OCI-M2 (cell line): Measurements from ENCODE around the gene VPS50.
"Not testable (repeated sequence)": the region's sequence is repeated elsewhere in the genome, so short reads cannot be mapped to it uniquely, and the experiment has no call there.

ENCODE experiments used
- DNase-seq: peaks from one replicate; lab custom pipeline; 2025; ENCODE audit not compliant: unreplicated experiment; lab: John Stamatoyannopoulos, UW

VPS50 gene

GRCh38 chr7:93239824-93240223 is 7.7 kb downstream of the VPS50 start:
- no peak for DNase-seq

- no peak for DNase-seq
Measured at GRCh38 chr7:93242106-93242505, 9.9 kb downstream of the VPS50 start.

- DNase-seq: no peak
Measured at GRCh38 chr7:93245525-93246432, 13.6 kb downstream of the VPS50 start.

GRCh38 chr7:93249491-93250148 is 17.5 kb downstream of the VPS50 start:
- no peak for DNase-seq

GRCh38 chr7:93258661-93259060 is 26.5 kb downstream of the VPS50 start:
- no peak for DNase-seq

GRCh38 chr7:93262535-93262934 is 30.4 kb downstream of the VPS50 start:
- DNase-seq: no peak

GRCh38 chr7:93265220-93265619 is 33.1 kb downstream of the VPS50 start:
- DNase-seq: no peak

- DNase-seq: no peak
Measured at GRCh38 chr7:93279541-93279940, 47.4 kb downstream of the VPS50 start.

GRCh38 chr7:93284908-93285307 is 52.7 kb downstream of the VPS50 start:
- DNase-seq: no peak

- no peak for DNase-seq
Measured at GRCh38 chr7:93293229-93293628, 61.1 kb downstream of the VPS50 start.

GRCh38 chr7:93298206-93298605 is 66.0 kb downstream of the VPS50 start:
- DNase-seq: no peak

GRCh38 chr7:93298671-93299070 is 66.5 kb downstream of the VPS50 start:
- no peak for DNase-seq

GRCh38 chr7:93301736-93302135 is 69.6 kb downstream of the VPS50 start:
- no peak for DNase-seq

GRCh38 chr7:93307131-93307660 is 75.0 kb downstream of the VPS50 start:
- DNase-seq: no peak

- no peak for DNase-seq
Measured at GRCh38 chr7:93307943-93308342, 75.8 kb downstream of the VPS50 start.

- no peak for DNase-seq
Measured at GRCh38 chr7:93310346-93310745, 78.2 kb downstream of the VPS50 start.

- no peak for DNase-seq
Measured at GRCh38 chr7:93314449-93314848, 82.3 kb downstream of the VPS50 start.

- DNase-seq: no peak
Measured at GRCh38 chr7:93315896-93316295, 83.7 kb downstream of the VPS50 start.

- no peak for DNase-seq
Measured at GRCh38 chr7:93316730-93317129, 84.6 kb downstream of the VPS50 start.

GRCh38 chr7:93320887-93321286 is 88.7 kb downstream of the VPS50 start:
- DNase-seq: no peak

- DNase-seq: not testable (repeated sequence)
Measured at GRCh38 chr7:93326291-93326690, 94.1 kb downstream of the VPS50 start.

- no peak for DNase-seq
Measured at GRCh38 chr7:93327006-93327633, 95.0 kb downstream of the VPS50 start.
